Activated CD4-positive, alpha-beta T cell treated with anti-CD3 and anti-CD28 coated beads, Interleukin-2, amount 10 ng/mL, durations not matched to agents 7 days and 5 days (primary cell): ENCODE data around the gene EPO. TPM values are rescaled to one million over a fixed set of nuclear protein-coding genes. Genes with fewer than 3 reads are reported as not detected.
"Not testable (repeated sequence)": the region's sequence is repeated elsewhere in the genome, so short reads cannot be mapped to it uniquely, and the experiment has no call there.

Source experiments
- CTCF ChIA-PET: fragments of 350-600 bp; sonication (Branson Sonifier 250); formaldehyde crosslinking; loops from one replicate; lab custom pipeline; 2021; ENCODE audit warnings: antibody characterized with exemption; lab: Charles Lee
- POLR2A ChIA-PET: fragments of 350-600 bp; sonication (Branson Sonifier 250); formaldehyde crosslinking; loops from one replicate; lab custom pipeline; 2021; ENCODE audit warnings: antibody characterized with exemption; lab: Charles Lee
- DNase-seq: peaks from one replicate; pipeline ENCODE4 v3.0.0-alpha.2; 2020
- H3K27ac Mint-ChIP-seq: one replicate; pipeline ENCODE4 v1.8.0; 2021; ENCODE audit warnings: mild to moderate bottlenecking, moderate library complexity, mixed read lengths
- H3K27me3 Mint-ChIP-seq: one replicate; pipeline ENCODE4 v1.8.0; 2021; ENCODE audit warnings: mixed read lengths
- H3K36me3 Mint-ChIP-seq: one replicate; pipeline ENCODE4 v1.8.0; 2021; ENCODE audit warnings: low read depth, mixed read lengths
- H3K4me1 Mint-ChIP-seq: one replicate; pipeline ENCODE4 v1.8.0; 2021; ENCODE audit warnings: mixed read lengths
- H3K4me3 Mint-ChIP-seq: one replicate; pipeline ENCODE4 v1.8.0; 2021; ENCODE audit warnings: mild to moderate bottlenecking, moderate library complexity, mixed read lengths
- H3K9me3 Mint-ChIP-seq: one replicate; pipeline ENCODE4 v1.8.0; 2021; ENCODE audit warnings: mixed read lengths
- total RNA-seq, 2 experiments: library from RNA; stranded (reverse); gene quantifications; one replicate each; pipeline ENCODE4 v1.2.3, GENCODE V29; 2021

Gene EPO
- total RNA-seq, 2 experiments from 2014 or later, result not detected

DNA sequence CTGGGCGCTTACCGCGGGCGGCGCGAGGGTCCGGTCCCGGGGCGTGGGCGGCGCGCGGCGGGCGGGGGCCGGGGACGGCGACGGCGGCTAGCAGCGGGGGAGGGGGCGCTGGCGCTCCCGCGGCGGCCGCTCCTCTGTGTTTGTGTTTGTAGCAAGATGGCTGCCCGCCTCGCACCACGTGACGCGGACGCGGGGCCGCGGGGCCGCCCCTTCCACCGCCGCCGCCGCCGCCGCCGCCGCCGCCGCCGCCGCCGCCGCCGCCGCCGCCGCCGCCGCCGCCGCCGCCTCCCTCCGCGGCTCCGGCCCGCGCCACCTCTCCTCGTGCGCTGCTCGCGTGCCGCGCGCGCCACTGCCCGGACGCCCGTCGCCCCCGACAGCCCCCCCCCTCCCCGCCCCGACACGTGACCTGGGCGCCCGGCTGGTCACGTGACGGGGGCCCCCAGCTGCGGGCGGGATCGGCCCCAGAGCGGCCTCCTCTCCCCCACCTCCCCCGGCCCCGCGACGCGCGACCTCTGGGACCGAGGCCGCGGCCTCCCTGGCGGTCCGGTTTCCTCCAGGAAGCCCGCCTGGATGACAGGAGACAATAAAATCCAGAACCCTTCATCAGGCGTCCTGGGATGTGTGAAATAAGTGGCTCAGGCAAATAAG, 26.0 kb upstream of the EPO start, which contains the start of gene GIGYF1:
GIGYF1 (minus strand) TSS at position 153 of the 648 bp plus-strand sequence. CDS start 6,012 bp downstream, outside the sequence.
- Mint-ChIP-seq H3K9me3 (no peaks in the 10 kb centered on the region), H3K4me1 (peaks cover 35% of the 10 kb centered on the region), H3K4me3 (peak within 1 kb of the TSS; percentile 96), H3K27ac (peak within 1 kb of the TSS; percentile 92), H3K36me3 (peaks cover 9% of the 10 kb centered on the region), H3K27me3 (peaks cover 9% of the 10 kb centered on the region)
- ChIA-PET CTCF (interaction anchor here (0.6 to 5.1 kb wide), 6 partner anchors 11 to 167 kb away, joined by 3 to 26 read pairs (median 16); partner anchors contain the start of genes MOSPD3, POP7 and SLC12A9), POLR2A (no interaction called here)
- peak; percentile 75 for DNase-seq

DNA sequence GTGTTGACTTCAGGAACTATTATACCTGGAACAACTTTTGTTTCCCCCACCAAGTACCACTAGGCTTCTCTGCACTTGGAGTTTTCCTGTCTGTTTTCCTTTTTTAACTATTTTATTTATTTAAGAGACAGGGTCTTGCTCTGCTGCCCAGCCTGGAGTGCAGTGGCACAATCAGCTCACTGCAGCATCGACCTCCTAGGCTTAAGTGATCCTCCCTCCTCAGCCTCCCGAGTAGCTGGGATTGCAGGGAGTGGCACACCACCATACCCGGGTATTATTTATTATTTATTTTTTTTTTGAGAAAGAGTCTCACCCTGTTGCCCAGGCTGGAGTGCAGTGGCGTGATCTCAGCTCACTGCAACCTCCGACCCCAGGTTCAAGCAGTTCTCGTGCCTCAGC, 24.1 kb upstream of the EPO start:
- H3K36me3 Mint-ChIP-seq, result peaks cover 9% of the 10 kb centered on the region
- no peak overlapping the region for H3K4me3 Mint-ChIP-seq
- no peak for DNase-seq
- H3K27me3 Mint-ChIP-seq, result peaks cover 14% of the 10 kb centered on the region
- ChIA-PET CTCF (interaction anchor here (0.7 to 3.6 kb wide), 4 partner anchors 9 to 190 kb away, joined by 3 to 26 read pairs (median 4); partner anchors contain the start of gene POP7), POLR2A (interaction anchor here (1.0 kb wide), 1 partner anchor 110 kb away, joined by 3 read pairs; the partner anchor contains the start of gene FBXO24)
- peak overlapping the region; percentile 77 for H3K27ac Mint-ChIP-seq
- H3K9me3 Mint-ChIP-seq, result no peaks in the 10 kb centered on the region
- peaks cover 31% of the 10 kb centered on the region for H3K4me1 Mint-ChIP-seq

DNA sequence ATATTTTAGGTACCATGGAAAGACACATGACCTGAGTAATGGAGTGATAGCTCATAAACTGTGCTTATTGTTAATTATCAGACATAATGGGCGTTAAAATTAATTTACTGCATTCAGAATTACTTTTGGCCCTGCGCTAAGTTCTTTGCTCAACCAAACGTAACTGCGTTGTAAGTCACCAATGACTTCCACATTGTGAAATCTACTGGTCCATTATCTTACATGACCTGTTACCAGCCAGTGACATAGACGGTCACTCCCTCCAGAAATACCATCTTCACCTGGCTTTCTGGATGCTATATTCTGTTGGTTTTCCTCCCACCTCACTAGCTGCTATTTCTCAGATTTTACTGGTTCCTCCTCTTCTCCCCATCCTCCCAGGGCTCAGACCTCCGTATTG, 21.2 kb upstream of the EPO start:
- Mint-ChIP-seq H3K27ac (no peak overlapping the region), H3K4me3 (no peak overlapping the region), H3K4me1 (peaks cover 12% of the 10 kb centered on the region), H3K27me3 (peaks cover 18% of the 10 kb centered on the region), H3K36me3 (no peaks in the 10 kb centered on the region), H3K9me3 (no peaks in the 10 kb centered on the region)
- CTCF ChIA-PET, result interaction anchor here (0.7 to 1.4 kb wide), 2 partner anchors 65 to 229 kb away, joined by 3 to 4 read pairs; no protein-coding TSS in a partner anchor
- DNase-seq, result no peak
- POLR2A ChIA-PET, result no interaction called here

DNA sequence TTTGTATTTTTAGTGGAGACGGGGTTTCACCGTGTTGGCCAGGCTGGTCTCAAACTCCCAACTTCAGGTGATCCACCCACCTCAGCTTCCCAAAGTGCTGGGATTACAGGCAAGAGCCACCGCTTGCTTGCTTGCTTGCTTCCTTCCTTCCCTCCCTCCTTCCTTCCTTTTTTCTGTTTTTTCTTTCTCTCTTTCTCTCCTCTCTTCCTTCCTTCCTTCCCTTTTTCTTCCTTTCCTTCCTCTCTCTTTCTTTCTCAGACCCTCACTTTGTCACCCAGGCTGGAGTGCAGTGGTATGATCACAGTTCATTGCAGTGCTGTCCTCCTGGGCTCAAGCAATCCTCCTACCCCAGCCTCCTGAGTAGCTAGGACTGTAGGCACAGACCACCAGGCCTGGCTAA, 19.2 kb upstream of the EPO start:
- H3K4me3 Mint-ChIP-seq, DNase-seq, H3K9me3 Mint-ChIP-seq, POLR2A ChIA-PET, H3K27ac Mint-ChIP-seq, H3K4me1 Mint-ChIP-seq, H3K36me3 Mint-ChIP-seq, H3K27me3 Mint-ChIP-seq: not testable (repeated sequence)
- CTCF ChIA-PET, result interaction anchor here (1.0 to 3.3 kb wide), 4 partner anchors 10 to 151 kb away, joined by 3 to 22 read pairs (median 6); partner anchors contain the start of gene SLC12A9

DNA sequence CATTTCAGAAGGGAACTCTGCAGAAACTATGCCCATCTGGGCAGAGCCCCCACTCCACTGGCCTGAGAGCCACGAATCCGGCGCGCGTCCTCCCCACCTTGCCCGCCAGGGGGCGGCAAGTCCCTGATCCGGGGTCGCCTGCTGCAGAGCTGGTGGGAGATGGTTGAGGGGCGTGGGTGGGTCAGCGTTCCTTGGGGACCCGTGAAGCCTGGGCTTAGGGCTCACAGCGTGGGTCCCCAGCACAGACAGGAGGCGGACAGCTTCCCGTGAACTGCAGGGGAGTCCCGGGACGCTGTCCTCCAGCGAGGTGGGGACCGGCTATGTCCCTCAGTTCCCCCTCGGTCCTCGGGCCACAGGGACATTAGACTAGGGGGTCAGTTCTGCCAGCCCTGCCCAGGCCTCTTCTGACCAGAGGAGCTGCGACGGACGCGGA, 14.9 kb upstream of the EPO start:
- ChIA-PET CTCF (interaction anchor here (0.5 to 3.2 kb wide), 49 partner anchors 10 to 799 kb away, joined by 3 to 40 read pairs (median 4); partner anchors contain the start of genes AGFG2, EPO, FBXO24 and GIGYF1), POLR2A (interaction anchor here (0.8 to 1.2 kb wide), 3 partner anchors 93 to 147 kb away, joined by 3 to 5 read pairs (median 4); partner anchors contain the start of genes FBXO24, MOSPD3 and SLC12A9)
- Mint-ChIP-seq H3K27ac (peak overlapping the region; percentile 97), H3K4me3 (peak overlapping the region; percentile 94), H3K9me3 (no peaks in the 10 kb centered on the region), H3K27me3 (peaks cover 5% of the 10 kb centered on the region), H3K36me3 (peaks cover 8% of the 10 kb centered on the region), H3K4me1 (peaks cover 22% of the 10 kb centered on the region)
- peak; percentile 78 for DNase-seq

DNA sequence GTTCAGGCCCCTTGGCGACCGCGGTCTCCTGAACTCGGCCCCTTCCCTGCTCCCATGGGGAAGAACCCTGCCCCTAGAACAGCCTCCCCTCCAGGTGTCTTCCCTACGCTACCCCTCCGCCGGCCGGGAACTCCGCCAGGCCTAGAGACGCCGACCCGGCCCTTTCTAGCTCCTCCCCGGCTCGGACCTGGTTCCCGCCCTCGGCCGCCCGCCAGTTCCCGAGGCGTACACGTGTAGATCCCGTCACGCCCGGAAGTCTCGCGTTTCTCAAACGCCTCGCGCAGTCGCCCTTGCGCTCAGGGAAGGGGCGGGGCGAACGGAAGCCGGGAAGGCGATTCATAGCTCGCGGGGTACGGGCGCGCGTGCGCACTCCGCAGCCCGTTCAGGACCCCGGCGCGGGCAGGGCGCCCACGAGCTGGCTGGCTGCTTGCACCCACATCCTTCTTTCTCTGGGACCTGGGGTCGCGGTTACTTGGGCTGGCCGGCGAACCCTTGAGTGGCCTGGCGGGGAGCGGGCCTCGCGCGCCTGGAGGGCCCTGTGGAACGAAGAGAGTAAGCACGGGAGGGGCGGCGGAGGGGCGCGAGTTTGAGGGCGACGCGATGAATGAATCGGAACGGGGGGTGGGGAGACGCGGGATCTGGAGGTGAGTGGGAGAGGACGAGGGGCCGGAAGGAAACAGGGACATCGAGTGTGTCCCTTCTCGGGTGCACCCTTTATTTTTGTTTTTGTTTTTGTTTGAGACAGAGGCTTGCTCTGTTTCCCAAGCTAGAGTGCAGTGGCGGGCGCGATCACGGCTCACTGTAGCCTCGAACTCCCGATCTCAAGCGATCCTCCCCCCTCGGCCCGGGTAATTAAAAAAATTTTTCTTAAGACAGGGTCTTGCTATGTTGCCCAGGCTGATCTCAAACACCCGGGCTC, 14.3 kb upstream of the EPO start, which contains the start of gene POP7:
POP7 (plus strand) TSS at position 369 of the 919 bp plus-strand sequence. CDS start 710 bp downstream, outside the sequence.
- peak within 1 kb of the TSS; percentile 94 for H3K4me3 Mint-ChIP-seq
- CTCF ChIA-PET, result interaction anchor here (0.5 to 3.2 kb wide), 52 partner anchors 10 to 800 kb away, joined by 3 to 40 read pairs (median 4); partner anchors contain the start of genes AGFG2, EPO, FBXO24 and GIGYF1
- no peaks in the 10 kb centered on the region for H3K9me3 Mint-ChIP-seq
- peaks cover 22% of the 10 kb centered on the region for H3K4me1 Mint-ChIP-seq
- peak within 1 kb of the TSS; percentile 97 for H3K27ac Mint-ChIP-seq
- peak; percentile 99 for DNase-seq
- POLR2A ChIA-PET, result interaction anchor here (0.6 to 1.2 kb wide), 4 partner anchors 94 to 278 kb away, joined by 3 to 5 read pairs (median 4); partner anchors contain the start of genes FBXO24, MOSPD3, SLC12A9 and ZCWPW1
- H3K36me3 Mint-ChIP-seq, result peaks cover 8% of the 10 kb centered on the region
- peaks cover 5% of the 10 kb centered on the region for H3K27me3 Mint-ChIP-seq

DNA sequence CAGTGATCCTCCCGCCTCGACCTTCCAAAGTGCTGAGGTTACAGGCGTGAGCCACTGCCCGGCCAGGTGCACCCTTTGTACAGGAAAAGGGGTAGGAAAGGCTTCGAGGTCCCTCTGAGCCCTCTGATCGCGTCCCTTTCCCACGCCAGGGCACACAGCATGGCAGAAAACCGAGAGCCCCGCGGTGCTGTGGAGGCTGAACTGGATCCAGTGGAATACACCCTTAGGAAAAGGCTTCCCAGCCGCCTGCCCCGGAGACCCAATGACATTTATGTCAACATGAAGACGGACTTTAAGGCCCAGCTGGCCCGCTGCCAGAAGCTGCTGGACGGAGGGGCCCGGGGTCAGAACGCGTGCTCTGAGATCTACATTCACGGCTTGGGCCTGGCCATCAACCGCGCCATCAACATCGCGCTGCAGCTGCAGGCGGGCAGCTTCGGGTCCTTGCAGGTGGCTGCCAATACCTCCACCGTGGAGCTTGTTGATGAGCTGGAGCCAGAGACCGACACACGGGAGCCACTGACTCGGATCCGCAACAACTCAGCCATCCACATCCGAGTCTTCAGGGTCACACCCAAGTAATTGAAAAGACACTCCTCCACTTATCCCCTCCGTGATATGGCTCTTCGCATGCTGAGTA, 13.5 kb upstream of the EPO start:
- CTCF ChIA-PET, result interaction anchor here (0.6 to 3.2 kb wide), 6 partner anchors 9 to 687 kb away, joined by 3 to 40 read pairs (median 8); partner anchors contain the start of gene SLC12A9
- peak overlapping the region; percentile 97 for H3K27ac Mint-ChIP-seq
- DNase-seq, result no peak
- peaks cover 8% of the 10 kb centered on the region for H3K36me3 Mint-ChIP-seq
- peaks cover 22% of the 10 kb centered on the region for H3K4me1 Mint-ChIP-seq
- POLR2A ChIA-PET, result no interaction called here
- H3K4me3 Mint-ChIP-seq, result peak overlapping the region; percentile 94
- H3K27me3 Mint-ChIP-seq, result peaks cover 3% of the 10 kb centered on the region
- H3K9me3 Mint-ChIP-seq, result no peaks in the 10 kb centered on the region

DNA sequence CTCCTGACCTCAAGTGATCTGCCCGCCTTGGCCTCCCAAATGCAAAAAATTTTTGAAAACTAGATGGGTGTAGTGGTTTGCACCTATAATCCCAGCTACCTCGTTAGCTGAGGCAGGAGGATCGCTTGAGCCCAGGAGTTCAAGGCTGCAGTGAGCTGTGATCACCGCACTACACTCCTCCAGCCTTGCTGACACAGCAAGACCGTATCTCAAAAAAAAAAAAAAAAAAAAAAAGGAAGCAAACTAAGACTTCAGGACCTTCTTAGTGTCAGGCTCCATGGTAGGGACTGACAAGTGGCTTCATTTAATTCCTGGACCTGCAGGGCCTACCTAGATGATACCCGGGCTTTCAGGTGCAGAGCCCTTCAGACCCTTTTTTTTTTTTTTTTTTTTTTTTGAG, 11.9 kb upstream of the EPO start:
- POLR2A ChIA-PET, result no interaction called here
- CTCF ChIA-PET, result no interaction called here
- H3K4me3 Mint-ChIP-seq, result no peak overlapping the region

DNA sequence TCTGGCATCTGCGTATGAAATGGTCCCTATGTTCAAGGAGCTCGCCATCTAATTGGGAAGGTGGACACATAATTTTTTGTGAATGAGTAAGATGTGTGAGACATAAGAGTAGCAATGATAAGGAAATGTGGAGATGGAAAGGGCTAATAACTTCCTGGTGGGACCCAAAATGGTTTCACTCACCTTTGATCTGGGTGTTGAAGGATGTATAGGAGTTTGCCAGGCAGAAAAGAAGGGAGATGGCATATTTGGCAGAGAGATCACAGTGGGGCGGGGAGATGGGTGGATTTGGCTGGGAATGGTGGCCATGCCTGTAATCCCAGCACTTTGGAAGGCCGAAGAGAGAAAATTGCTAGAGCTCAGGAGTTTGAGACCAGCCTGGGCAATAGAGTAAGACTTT, 9.8 kb upstream of the EPO start:
- no peak overlapping the region for H3K4me3 Mint-ChIP-seq
- CTCF ChIA-PET, result interaction anchor here (0.6 to 1.6 kb wide), 5 partner anchors 9 to 267 kb away, joined by 3 to 4 read pairs (median 3); partner anchors contain the start of gene EPO
- POLR2A ChIA-PET, result no interaction called here
- H3K36me3 Mint-ChIP-seq, result peaks cover 8% of the 10 kb centered on the region
- no peaks in the 10 kb centered on the region for H3K27me3 Mint-ChIP-seq
- no peaks in the 10 kb centered on the region for H3K9me3 Mint-ChIP-seq
- no peak overlapping the region for H3K27ac Mint-ChIP-seq
- H3K4me1 Mint-ChIP-seq, result peaks cover 15% of the 10 kb centered on the region
- DNase-seq, result no peak

More for the DNA sequence above, 11.9 kb upstream of the EPO start:
- H3K4me1 Mint-ChIP-seq, result peaks cover 22% of the 10 kb centered on the region
- H3K9me3 Mint-ChIP-seq, result no peaks in the 10 kb centered on the region
- no peak overlapping the region for H3K27ac Mint-ChIP-seq
- peaks cover 8% of the 10 kb centered on the region for H3K36me3 Mint-ChIP-seq
- H3K27me3 Mint-ChIP-seq, result no peaks in the 10 kb centered on the region
- DNase-seq, result no peak

DNA sequence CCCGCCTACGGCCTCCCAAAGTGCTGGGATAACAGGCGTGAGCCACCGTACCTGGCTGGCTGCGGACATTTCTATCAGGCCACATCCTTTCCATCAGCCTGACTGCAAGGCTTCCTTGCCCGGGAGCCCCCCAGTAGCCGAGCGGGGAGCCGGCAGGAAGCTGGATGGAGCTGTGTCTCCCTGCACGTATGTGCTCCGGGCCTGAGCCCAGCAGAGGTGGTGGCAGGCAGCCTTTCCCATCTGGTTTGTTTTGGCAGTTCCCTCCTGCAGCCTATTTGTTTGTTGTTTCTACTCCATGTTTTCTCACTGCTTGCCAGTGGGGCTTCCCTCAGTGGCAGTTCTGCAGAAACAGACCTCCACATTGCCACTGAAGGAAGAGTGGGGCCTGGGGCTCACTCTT, 8.9 kb upstream of the EPO start:
- H3K36me3 Mint-ChIP-seq, result peaks cover 6% of the 10 kb centered on the region
- H3K4me3 Mint-ChIP-seq, result no peak overlapping the region
- CTCF ChIA-PET, result interaction anchor here (0.5 to 1.6 kb wide), 2 partner anchors 8 to 208 kb away, joined by 3 to 4 read pairs; partner anchors contain the start of gene EPO

DNA sequence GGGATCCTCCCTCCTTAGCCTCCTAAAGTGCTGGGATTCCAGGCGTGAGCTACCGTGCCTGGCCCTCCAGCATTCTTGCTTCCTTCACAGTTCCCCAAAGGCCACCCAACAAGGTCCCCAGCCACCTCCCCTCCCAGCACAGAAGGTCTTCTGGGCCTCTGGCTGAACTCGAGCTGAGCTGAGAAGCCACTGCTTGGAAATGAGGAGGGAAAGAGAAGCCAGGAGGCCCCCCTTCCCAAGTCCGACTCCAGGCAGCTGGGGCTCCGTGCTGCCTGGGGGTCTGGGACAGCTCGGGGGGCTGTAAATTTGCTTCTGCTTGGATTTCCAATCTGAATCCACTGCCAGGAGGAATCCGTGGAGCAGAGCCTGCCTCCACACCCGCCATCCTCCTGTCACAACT, 5.5 kb upstream of the EPO start:
- Mint-ChIP-seq H3K27ac (no peak overlapping the region), H3K9me3 (peaks cover 5% of the 10 kb centered on the region), H3K4me1 (peaks cover 1% of the 10 kb centered on the region), H3K36me3 (peaks cover 2% of the 10 kb centered on the region), H3K27me3 (peaks cover 22% of the 10 kb centered on the region), H3K4me3 (no peak overlapping the region)
- ChIA-PET CTCF (interaction anchor here (0.6 to 3.6 kb wide), 3 partner anchors 10 to 211 kb away, joined by 3 to 16 read pairs (median 4); partner anchors contain the start of gene POP7), POLR2A (no interaction called here)
- DNase-seq, result no peak

More for the DNA sequence above, 8.9 kb upstream of the EPO start:
- no peak for DNase-seq
- Mint-ChIP-seq H3K4me1 (peaks cover 15% of the 10 kb centered on the region), H3K27me3 (no peaks in the 10 kb centered on the region), H3K27ac (no peak overlapping the region), H3K9me3 (no peaks in the 10 kb centered on the region)
- POLR2A ChIA-PET, result no interaction called here
